ENCODE results near the gene WDR64. TPM values are rescaled to one million over a fixed set of nuclear protein-coding genes. Genes with fewer than 3 reads are reported as not detected.

WDR64 gene
- total and polyA plus RNA-seq, 4 donors: 0.02 to 0.70 (median 0.17) TPM

DNA sequence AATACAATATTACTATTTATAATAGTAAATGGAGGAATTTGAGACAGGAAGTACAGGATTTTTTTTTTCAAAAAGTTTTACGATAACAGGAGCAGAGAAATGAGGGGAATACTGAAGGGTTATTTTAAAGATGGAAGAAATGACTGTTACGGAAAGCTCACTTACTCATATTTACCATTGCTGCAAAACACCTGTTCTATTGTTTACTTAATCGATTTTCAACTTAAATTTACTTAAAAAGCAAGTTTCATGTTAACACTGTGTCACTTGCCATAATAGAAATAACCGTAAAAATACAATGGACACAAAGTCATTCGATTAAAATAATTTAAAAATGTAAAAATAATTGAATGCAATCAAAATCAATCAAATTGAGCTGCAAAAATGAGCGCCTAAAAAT lies 192.5 kb downstream of the WDR64 start:
- 78% methylated on average over 6 of the region's 6 CpGs for WGBS
- H3K27ac ChIP-seq (ENCODE audit: low read depth in 1 of 2, low read length in 2 of 2): no peak overlapping the region

DNA sequence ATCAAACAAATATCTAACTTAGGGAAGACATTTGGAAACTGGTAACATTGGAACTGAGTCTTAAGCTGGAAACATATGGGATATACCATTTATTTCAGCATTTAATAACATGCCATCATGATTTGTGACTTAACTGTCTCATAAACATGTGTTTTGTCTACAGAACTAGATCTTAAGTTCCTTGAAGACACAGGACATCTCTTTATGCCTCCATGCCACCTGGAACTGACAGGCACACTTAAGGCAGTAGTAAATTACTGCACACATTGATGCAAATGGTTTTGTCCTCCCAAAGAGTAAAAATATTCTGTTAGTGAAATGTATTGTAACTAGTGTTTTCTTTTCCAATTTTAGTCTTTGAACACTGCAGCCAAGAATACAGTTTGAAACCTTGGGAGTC lies 194.3 kb downstream of the WDR64 start:
- Histone ChIP-seq H3K27me3 (ENCODE audit: control insufficient read depth in 4 of 4, insufficient read depth in 4 of 4, low read length in 3 of 4) (no peaks in the 10 kb centered on the region), H3K4me3 (ENCODE audit: low read depth in 1 of 3, low read length in 3 of 3) (no peak overlapping the region), H3K36me3 (ENCODE audit: control insufficient read depth in 4 of 4, insufficient read depth in 3 of 4, low read depth in 1 of 4, low read length in 3 of 4) (no peaks in the 10 kb centered on the region), H3K4me1 (ENCODE audit: control insufficient read depth in 4 of 4, insufficient read depth in 4 of 4, low read length in 3 of 4) (peaks cover 5 to 12% (median 11%) of the 10 kb centered on the region in 4 donors), H3K9ac (ENCODE audit: low read depth in 1 of 2, low read length in 2 of 2) (no peak overlapping the region), H3K27ac (ENCODE audit: low read depth in 1 of 2, low read length in 2 of 2) (no peak overlapping the region), H3K9me3 (ENCODE audit: control insufficient read depth in 4 of 4, low read length in 3 of 4) (no peaks in the 10 kb centered on the region)
- DNase-seq (ENCODE audit: low spot score): no peak
- TF ChIP-seq GABPA (IDR thresholded peaks at IDR 0.05 in 1 of 2, conservative IDR thresholded peaks at IDR 0.05 in 1 of 2) (no peak), NR2F2 (IDR thresholded peaks at IDR 0.05) (no peak), FOXA2 (IDR thresholded peaks at IDR 0.05) (no peak), SP1 (IDR thresholded peaks at IDR 0.05) (no peak), HNF4G (IDR thresholded peaks at IDR 0.05) (no peak), JUND (IDR thresholded peaks at IDR 0.05) (no peak), RXRA (IDR thresholded peaks at IDR 0.05) (no peak)
- TF ChIP-seq, protein P1, sequence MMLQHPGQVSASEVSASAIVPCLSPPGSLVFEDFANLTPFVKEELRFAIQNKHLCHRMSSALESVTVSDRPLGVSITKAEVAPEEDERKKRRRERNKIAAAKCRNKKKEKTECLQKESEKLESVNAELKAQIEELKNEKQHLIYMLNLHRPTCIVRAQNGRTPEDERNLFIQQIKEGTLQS (IDR thresholded peaks at IDR 0.05): no peak
- TF ChIP-seq, protein P2, sequence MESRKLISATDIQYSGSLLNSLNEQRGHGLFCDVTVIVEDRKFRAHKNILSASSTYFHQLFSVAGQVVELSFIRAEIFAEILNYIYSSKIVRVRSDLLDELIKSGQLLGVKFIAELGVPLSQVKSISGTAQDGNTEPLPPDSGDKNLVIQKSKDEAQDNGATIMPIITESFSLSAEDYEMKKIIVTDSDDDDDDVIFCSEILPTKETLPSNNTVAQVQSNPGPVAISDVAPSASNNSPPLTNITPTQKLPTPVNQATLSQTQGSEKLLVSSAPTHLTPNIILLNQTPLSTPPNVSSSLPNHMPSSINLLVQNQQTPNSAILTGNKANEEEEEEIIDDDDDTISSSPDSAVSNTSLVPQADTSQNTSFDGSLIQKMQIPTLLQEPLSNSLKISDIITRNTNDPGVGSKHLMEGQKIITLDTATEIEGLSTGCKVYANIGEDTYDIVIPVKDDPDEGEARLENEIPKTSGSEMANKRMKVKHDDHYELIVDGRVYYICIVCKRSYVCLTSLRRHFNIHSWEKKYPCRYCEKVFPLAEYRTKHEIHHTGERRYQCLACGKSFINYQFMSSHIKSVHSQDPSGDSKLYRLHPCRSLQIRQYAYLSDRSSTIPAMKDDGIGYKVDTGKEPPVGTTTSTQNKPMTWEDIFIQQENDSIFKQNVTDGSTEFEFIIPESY (IDR thresholded peaks at IDR 0.05): no peak

More for the DNA sequence above, 192.5 kb downstream of the WDR64 start:
- Histone ChIP-seq H3K9ac (ENCODE audit: low read depth in 1 of 2, low read length in 2 of 2) (no peak overlapping the region), H3K4me3 (ENCODE audit: low read depth in 1 of 3, low read length in 3 of 3) (no peak overlapping the region), H3K9me3 (ENCODE audit: control insufficient read depth in 4 of 4, low read length in 3 of 4) (no peaks in the 10 kb centered on the region), H3K36me3 (ENCODE audit: control insufficient read depth in 4 of 4, insufficient read depth in 3 of 4, low read depth in 1 of 4, low read length in 3 of 4) (no peaks in the 10 kb centered on the region), H3K27me3 (ENCODE audit: control insufficient read depth in 4 of 4, insufficient read depth in 4 of 4, low read length in 3 of 4) (no peaks in the 10 kb centered on the region), H3K4me1 (ENCODE audit: control insufficient read depth in 4 of 4, insufficient read depth in 4 of 4, low read length in 3 of 4) (peaks cover 5 to 12% (median 11%) of the 10 kb centered on the region in 4 donors)
- no peak for DNase-seq (ENCODE audit: low spot score)
- TF ChIP-seq, protein P3, sequence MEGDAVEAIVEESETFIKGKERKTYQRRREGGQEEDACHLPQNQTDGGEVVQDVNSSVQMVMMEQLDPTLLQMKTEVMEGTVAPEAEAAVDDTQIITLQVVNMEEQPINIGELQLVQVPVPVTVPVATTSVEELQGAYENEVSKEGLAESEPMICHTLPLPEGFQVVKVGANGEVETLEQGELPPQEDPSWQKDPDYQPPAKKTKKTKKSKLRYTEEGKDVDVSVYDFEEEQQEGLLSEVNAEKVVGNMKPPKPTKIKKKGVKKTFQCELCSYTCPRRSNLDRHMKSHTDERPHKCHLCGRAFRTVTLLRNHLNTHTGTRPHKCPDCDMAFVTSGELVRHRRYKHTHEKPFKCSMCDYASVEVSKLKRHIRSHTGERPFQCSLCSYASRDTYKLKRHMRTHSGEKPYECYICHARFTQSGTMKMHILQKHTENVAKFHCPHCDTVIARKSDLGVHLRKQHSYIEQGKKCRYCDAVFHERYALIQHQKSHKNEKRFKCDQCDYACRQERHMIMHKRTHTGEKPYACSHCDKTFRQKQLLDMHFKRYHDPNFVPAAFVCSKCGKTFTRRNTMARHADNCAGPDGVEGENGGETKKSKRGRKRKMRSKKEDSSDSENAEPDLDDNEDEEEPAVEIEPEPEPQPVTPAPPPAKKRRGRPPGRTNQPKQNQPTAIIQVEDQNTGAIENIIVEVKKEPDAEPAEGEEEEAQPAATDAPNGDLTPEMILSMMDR (IDR thresholded peaks at IDR 0.05; ENCODE audit: low read depth, low read length, missing input control): no peak
- TF ChIP-seq HNF4G (IDR thresholded peaks at IDR 0.05) (no peak), NR2F2 (IDR thresholded peaks at IDR 0.05) (no peak), RAD21 (IDR thresholded peaks at IDR 0.05) (no peak), YY1 (IDR thresholded peaks at IDR 0.05) (no peak), JUND (IDR thresholded peaks at IDR 0.05) (no peak), RXRA (IDR thresholded peaks at IDR 0.05) (no peak), EGR1 (IDR thresholded peaks at IDR 0.05; ENCODE audit: low read depth in 2 of 2) (no peak), GABPA (IDR thresholded peaks at IDR 0.05 in 1 of 2, conservative IDR thresholded peaks at IDR 0.05 in 1 of 2) (no peak), FOXA2 (IDR thresholded peaks at IDR 0.05) (no peak), FOXA1 (IDR thresholded peaks at IDR 0.05) (no peak), SP1 (IDR thresholded peaks at IDR 0.05) (no peak), HNF4A (conservative IDR thresholded peaks at IDR 0.05) (no peak), TAF1 (conservative IDR thresholded peaks at IDR 0.05) (no peak)
- TF ChIP-seq, protein P1 (IDR thresholded peaks at IDR 0.05): no peak
- TF ChIP-seq, protein P2 (IDR thresholded peaks at IDR 0.05): no peak
- TF ChIP-seq, protein P4, sequence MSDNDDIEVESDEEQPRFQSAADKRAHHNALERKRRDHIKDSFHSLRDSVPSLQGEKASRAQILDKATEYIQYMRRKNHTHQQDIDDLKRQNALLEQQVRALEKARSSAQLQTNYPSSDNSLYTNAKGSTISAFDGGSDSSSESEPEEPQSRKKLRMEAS (IDR thresholded peaks at IDR 0.05): no peak
- TF ChIP-seq, protein P5, sequence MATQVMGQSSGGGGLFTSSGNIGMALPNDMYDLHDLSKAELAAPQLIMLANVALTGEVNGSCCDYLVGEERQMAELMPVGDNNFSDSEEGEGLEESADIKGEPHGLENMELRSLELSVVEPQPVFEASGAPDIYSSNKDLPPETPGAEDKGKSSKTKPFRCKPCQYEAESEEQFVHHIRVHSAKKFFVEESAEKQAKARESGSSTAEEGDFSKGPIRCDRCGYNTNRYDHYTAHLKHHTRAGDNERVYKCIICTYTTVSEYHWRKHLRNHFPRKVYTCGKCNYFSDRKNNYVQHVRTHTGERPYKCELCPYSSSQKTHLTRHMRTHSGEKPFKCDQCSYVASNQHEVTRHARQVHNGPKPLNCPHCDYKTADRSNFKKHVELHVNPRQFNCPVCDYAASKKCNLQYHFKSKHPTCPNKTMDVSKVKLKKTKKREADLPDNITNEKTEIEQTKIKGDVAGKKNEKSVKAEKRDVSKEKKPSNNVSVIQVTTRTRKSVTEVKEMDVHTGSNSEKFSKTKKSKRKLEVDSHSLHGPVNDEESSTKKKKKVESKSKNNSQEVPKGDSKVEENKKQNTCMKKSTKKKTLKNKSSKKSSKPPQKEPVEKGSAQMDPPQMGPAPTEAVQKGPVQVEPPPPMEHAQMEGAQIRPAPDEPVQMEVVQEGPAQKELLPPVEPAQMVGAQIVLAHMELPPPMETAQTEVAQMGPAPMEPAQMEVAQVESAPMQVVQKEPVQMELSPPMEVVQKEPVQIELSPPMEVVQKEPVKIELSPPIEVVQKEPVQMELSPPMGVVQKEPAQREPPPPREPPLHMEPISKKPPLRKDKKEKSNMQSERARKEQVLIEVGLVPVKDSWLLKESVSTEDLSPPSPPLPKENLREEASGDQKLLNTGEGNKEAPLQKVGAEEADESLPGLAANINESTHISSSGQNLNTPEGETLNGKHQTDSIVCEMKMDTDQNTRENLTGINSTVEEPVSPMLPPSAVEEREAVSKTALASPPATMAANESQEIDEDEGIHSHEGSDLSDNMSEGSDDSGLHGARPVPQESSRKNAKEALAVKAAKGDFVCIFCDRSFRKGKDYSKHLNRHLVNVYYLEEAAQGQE (IDR thresholded peaks at IDR 0.05): no peak

All from liver (tissue), 9 donors.